HG03565 (cell line): ENCODE data around the gene AGPAT3.
"Not testable (repeated sequence)": the region's sequence is repeated elsewhere in the genome, so short reads cannot be mapped to it uniquely, and the experiment has no call there.

Experiments used
- ATAC-seq: cut with Tn5 transposase; IDR thresholded peaks from one replicate; pipeline ENCODE4 v1.9.1; 2021; ENCODE audit warnings: mild to moderate bottlenecking, moderate library complexity; ENCODE audit not compliant: unreplicated experiment

Gene AGPAT3

DNA sequence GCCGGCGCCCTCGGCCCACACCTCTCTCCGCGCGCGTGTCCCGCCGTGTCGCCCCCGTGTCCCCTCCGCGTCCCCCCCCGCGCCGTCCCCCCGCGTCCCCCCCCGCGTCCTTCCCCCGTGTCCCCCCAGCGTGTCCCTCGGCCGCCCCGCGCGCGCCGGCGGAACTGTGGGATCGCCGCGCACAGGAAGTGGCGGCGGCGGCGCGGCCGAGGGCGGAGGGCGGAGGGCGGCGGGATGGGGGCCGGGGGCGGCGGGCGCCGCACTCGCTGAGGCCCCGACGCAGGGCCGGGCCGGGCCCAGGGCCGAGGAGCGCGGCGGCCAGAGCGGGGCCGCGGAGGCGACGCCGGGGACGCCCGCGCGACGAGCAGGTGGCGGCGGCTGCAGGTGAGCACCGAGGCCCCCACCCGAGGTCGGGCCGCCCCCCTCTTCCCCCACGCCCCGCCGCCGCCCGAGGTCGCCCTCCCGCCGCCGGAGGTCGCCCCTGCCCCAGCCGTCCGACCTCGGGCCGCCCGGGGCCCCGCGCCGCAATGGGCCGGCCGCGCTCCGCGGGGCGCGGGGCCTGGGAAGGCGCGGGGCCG, at the start of gene AGPAT3:
AGPAT3 (plus strand) TSS at position 262 of the 578 bp plus-strand sequence. CDS start 94,459 bp downstream, outside the sequence.
- ATAC-seq: no peak

DNA sequence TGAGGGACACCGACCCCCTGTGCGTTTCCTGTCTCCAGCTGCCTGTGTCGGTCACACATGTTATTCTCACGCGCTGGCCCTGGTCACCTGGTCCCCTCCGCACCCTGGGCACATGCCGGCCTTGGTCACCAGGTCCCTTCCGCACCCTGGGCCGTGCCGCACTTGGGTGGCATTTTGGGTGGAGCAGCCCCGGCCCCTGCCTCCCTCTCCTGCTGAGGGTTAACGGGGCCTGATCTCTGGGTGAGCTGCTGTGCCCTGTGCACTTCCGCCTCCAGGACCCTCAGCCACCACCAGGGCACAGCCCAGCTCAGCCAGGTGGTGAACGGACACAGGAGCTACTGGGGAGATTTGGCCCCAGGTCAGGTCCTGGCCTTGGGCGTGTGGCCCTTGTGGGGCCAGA, 49.0 kb upstream of the AGPAT3 start:
- no peak for ATAC-seq

DNA sequence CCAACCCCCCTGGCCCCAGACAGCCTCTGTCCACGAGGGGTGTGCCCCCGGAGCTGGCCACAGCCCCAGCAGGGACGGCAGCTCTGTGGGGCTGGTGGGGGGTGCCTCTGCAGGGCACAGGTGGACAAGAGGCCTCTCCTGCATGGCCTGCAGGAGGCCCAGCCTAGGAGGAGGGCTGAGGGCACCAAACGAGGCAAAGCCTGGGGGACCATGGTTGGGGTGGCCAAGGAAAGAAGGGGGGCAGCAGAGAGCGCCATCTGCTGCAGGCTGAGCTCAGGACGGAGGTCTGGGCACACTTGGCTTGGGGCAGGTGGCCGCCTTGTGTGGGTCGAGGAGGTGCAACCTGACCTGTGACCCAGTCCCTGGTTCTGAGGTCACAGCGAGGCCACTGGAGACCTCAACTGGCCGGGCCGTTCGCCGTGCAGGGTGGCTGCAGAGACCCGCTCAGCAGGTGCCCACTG, 48.4 kb upstream of the AGPAT3 start:
- no peak for ATAC-seq

DNA sequence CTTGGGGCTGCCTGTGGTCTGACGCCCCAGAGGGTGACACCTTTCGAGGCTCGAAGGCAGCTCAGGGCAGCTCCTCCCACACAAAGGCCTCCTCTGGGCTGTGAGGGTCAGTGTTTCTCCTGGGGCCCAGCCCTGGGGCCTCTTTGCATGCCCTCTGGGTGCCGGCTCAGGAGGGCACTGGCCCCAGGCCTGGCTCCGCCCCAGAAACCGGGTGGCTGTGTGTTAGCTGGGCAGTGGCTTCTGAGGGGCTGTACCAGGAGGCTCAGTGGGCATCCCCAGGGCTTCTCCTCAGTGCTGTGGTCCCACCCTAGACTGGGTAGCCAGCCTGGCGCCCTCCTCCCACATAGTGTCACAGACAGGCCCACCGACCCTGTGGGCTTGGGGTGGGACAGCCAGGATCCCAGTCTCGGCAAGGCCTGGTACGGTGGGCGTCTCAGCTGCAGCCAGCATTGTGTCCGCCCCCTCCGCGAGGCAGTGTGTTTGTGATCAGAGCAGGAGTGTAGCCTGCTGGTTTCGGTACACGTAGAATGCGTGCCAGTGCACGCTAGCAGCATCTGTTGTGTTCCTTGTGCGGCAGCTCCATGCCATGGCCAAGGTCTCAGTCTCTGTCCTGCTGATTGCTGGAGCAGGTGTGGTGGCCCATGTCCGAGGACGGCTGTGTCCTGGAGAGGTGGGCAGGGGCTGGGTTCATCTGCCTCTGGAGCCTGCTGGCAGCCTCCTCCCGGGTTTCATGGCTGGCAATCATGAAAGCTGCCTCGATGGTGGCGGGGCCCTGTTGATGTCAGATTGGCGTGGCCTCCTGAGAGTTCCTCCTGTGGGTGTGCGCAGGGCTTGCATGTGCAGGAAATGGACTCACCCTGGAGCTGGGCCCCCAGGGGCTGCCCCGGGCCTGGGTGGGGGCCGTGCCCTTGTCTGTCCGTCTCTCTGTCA, 47.6 kb upstream of the AGPAT3 start:
- no peak for ATAC-seq

DNA sequence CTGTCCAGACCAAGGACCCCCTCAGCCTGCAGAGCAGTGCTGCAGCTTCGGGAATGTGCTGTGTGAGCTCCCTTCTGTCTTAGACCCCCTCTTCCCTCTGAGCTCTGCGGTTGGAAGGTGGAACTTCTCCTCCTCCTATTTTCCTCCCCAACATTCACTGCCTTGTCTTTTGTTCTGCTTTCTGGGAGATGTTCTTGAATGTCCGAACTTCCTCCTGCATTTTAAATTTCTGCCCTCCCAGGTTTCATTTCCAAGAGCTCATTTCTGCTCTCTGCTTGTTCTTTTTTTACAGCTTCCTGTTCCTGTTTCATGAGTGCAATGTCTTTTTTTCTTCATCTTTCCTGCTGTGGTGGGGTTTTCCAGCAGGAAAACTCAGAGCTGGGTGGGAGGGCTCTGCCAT, 46.3 kb upstream of the AGPAT3 start:
- ATAC-seq: no peak

GRCh38 chr21:43819511-43820405, 45.3 kb upstream of the AGPAT3 start:
- ATAC-seq: no peak

DNA sequence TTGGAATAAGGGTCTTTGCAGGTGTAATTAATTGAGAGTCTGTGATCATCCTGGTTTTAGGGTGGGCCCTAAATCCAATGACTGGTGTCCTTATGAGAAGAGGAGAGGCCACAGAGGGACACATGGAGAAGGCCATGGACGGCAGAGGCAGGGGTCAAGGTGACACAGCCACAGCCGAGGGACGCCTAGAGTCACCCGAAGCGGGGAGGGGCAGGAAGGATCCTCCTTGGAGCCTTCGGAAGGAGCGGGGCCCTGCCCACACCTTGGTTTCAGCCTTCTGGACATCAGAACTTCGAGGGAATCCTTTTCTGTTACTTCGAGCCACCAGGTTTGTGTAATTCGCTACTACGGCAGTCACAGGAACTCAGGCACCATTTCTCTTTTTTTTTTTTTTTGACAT, 44.6 kb upstream of the AGPAT3 start:
- ATAC-seq: no peak

DNA sequence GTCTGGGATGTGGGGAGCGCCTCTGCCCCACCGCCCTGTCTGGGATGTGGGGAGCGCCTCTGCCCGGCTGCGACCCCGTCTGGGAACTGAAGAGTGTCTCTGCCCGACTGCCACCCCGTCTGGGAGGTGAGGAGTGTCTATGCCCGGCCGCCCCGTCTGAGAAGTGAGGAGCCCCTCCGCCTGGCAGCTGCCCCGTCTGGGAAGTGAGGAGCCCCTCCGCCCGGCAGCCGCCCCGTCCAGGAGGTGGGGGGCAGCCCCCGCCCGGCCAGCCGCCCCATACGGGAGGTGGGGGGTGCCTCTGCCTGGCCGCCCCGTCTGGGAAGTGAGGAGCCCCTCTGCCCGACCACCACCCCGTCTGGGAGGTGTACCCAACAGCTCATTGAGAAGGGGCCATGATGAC, 42.9 kb upstream of the AGPAT3 start:
- ATAC-seq: not testable (repeated sequence)

- not testable (repeated sequence) for ATAC-seq
Observed at GRCh38 chr21:43822741-43823140, 42.3 kb upstream of the AGPAT3 start.

DNA sequence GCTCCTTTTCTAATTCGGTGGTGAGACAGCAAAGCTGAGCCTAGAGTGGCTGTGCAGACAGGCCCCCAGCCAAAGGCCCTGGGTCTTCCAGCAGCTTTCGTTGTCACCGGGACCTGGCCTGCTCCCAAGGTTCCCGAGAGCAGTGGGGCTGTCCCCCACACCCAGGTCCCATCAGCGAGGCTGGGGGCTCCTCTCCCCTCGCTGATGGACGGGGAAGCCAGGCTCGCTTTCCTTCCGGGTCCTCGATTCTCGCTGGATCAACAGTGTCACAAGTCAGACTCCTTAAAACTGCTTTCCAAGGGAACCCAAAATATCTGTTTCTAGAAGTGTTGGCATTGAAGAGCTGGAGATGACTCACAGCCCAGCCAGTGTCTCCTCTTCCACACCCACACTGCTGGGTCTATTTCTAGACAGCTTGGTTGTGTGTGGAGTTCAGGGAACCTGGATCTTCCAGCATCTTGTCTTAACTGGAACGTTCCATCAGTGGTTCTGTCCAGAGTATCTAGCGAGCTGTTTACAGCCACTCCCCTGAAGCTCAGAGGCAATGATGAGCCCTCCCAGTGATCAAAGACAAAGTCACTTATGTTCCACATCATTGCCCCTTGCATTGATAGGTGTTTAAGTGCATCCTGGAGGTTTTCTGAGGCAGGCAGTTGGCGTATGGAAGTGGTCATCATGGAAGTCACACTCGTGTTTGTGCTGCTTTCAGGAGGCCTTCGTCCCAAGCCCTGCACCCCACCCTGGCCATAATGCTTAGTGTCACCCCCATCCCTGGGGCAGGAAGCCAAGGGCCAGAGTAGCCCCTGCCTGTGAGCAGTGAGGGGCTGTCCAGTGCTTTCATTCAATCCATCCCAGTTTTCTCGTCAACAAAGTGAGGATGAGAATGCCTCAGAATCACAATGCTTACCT, 40.4 kb upstream of the AGPAT3 start:
- ATAC-seq: no peak

- ATAC-seq: no peak
Observed at GRCh38 chr21:43825242-43825935, 39.6 kb upstream of the AGPAT3 start.

- no peak for ATAC-seq
Observed at GRCh38 chr21:43825936-43826622, 38.9 kb upstream of the AGPAT3 start.

- ATAC-seq: no peak
Observed at GRCh38 chr21:43826623-43826974, 38.4 kb upstream of the AGPAT3 start.

- no peak for ATAC-seq
Observed at GRCh38 chr21:43827015-43827611, 37.9 kb upstream of the AGPAT3 start.

- ATAC-seq: no peak
Observed at GRCh38 chr21:43829161-43829560, 35.9 kb upstream of the AGPAT3 start.

GRCh38 chr21:43829575-43830119, 35.4 kb upstream of the AGPAT3 start:
- ATAC-seq: no peak

DNA sequence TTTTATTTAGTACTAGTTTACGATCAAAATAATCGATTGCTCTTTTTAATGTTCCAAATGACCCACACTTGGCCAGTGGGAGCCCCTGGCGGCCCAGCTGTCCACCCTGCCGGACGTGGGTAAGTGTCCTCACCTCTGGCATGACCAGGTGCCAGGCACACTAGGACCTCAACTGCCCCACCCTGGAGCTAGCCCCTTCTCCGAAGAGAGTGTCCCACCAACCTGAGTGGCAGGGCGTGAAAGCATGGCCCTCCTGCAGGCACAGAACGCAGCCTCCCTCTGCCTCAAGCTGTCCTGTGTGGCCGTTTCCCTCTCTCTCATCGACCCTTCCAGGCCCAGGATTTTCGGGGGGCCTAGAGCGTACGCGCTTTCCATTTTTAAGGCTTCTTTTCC, 32.9 kb upstream of the AGPAT3 start:
- ATAC-seq: no peak

- ATAC-seq: no peak
Observed at GRCh38 chr21:43832648-43833047, 32.4 kb upstream of the AGPAT3 start.
